ENCODE measurements around the gene SAPCD2.

DNA sequence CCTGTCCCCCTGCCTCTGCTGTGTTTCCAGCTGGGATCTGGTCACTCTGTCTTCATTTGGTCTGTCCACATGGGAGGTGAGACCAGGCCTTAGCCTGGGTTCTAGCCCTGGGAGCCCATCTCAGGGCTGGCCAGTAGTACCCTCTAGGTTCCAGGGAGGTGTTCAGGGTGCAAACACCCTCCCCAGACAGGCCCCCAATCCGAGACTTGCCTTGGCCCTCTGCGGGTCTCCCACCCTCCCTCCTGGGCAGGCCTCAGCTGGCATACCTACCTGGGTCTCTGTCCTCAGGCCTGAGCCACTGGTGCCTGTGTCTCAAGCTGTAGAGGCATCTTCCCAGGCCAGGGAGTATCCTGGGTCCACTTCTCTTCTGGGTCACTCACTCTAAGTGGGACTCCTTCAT, 925 bp upstream of the SAPCD2 start:
- no peak for TF ChIP-seq CTCF (IDR thresholded peaks at IDR 0.05)
- TF ChIP-seq POLR2A (IDR thresholded peaks at IDR 0.05): no peak
